Fibroblast of lung (primary cell): Measurements from ENCODE around the gene PSG5.
"Not testable (repeated sequence)": the region's sequence is repeated elsewhere in the genome, so short reads cannot be mapped to it uniquely, and the experiment has no call there.

ENCODE experiments used
- CTCF ChIP-seq, 2 donors: IDR thresholded peaks in 1 of 2; conservative IDR thresholded peaks in 1 of 2; 1 replicate in 1 of 2; 2 replicates in 1 of 2; pipeline ENCODE4 v1.5.1; 2011 to 2012; ENCODE audit warnings: low read length in 2 of 2, control low read depth in 1 of 2, inconsistent platforms in 1 of 2, low read depth in 1 of 2, mild to moderate bottlenecking in 1 of 2
- EZH2 ChIP-seq: IDR thresholded peaks from 2 replicates; pipeline ENCODE4 v1.5.1; 2012; ENCODE audit warnings: low read length, control low read depth, mild to moderate bottlenecking; ENCODE audit errors: missing control alignments

GRCh38 chr19:43235686-43236085, 49.4 kb upstream of the PSG5 start:
- not testable (repeated sequence) for TF ChIP-seq CTCF (conservative IDR thresholded peaks at IDR 0.05 in 1 of 2, IDR thresholded peaks at IDR 0.05 in 1 of 2; ENCODE audit: low read depth in 1 of 2, low read length in 2 of 2); EZH2
